Skeletal muscle satellite cell (primary cell): ENCODE data around the gene HMMR.
"Not testable (repeated sequence)": the region's sequence is repeated elsewhere in the genome, so short reads cannot be mapped to it uniquely, and the experiment has no call there.

Experiments
- H3K27me3 ChIP-seq: 2 replicates; pipeline ENCODE4 v1.7.0; 2013; ENCODE audit warnings: low read length; ENCODE audit not compliant: control insufficient read depth, insufficient read depth
- H3K36me3 ChIP-seq: 2 replicates; pipeline ENCODE4 v1.7.0; 2013; ENCODE audit warnings: mild to moderate bottlenecking, control low read depth, low read length; ENCODE audit not compliant: insufficient read depth
- H3K4me1 ChIP-seq: 2 replicates; pipeline ENCODE4 v1.7.0; 2013; ENCODE audit warnings: low read length; ENCODE audit not compliant: control insufficient read depth, insufficient read depth
- H3K4me2 ChIP-seq: 2 replicates; pipeline ENCODE4 v1.7.0; 2013; ENCODE audit warnings: mild to moderate bottlenecking, low read length
- H3K4me3 ChIP-seq: 2 replicates; pipeline ENCODE4 v1.7.0; 2013; ENCODE audit warnings: low read length
- H3K9ac ChIP-seq: 2 replicates; pipeline ENCODE4 v1.7.0; 2013; ENCODE audit warnings: mild to moderate bottlenecking, low read depth, low read length, moderate library complexity
- H3K9me3 ChIP-seq: replicated peaks from 2 replicates; pipeline ENCODE4 v1.7.0; 2013; ENCODE audit warnings: mild to moderate bottlenecking, control low read depth, low read length

Gene HMMR

GRCh38 chr5:163444526-163444925, 15.9 kb upstream of the HMMR start:
- peaks cover 6% of the 10 kb centered on the region for H3K4me1 ChIP-seq
- H3K4me3 ChIP-seq: no peak overlapping the region
- no peaks in the 10 kb centered on the region for H3K27me3 ChIP-seq
- H3K4me2 ChIP-seq: no peak overlapping the region
- H3K9ac ChIP-seq: no peak overlapping the region
- H3K9me3 ChIP-seq: no peaks in the 10 kb centered on the region
- H3K36me3 ChIP-seq: peaks cover 85% of the 10 kb centered on the region

GRCh38 chr5:163445345-163445744, 15.1 kb upstream of the HMMR start:
- peaks cover 79% of the 10 kb centered on the region for H3K36me3 ChIP-seq
- H3K4me2 ChIP-seq: no peak overlapping the region
- H3K4me3 ChIP-seq: no peak overlapping the region
- H3K9ac ChIP-seq: no peak overlapping the region
- H3K27me3 ChIP-seq: no peaks in the 10 kb centered on the region
- no peaks in the 10 kb centered on the region for H3K9me3 ChIP-seq
- H3K4me1 ChIP-seq: no peaks in the 10 kb centered on the region

- Histone ChIP-seq H3K27me3 (no peaks in the 10 kb centered on the region), H3K4me1 (no peaks in the 10 kb centered on the region), H3K4me3 (no peak overlapping the region), H3K36me3 (peaks cover 71% of the 10 kb centered on the region), H3K9me3 (no peaks in the 10 kb centered on the region), H3K9ac (no peak overlapping the region), H3K4me2 (no peak overlapping the region)
These were observed 13.2 kb upstream of the HMMR start for GRCh38 chr5:163447191-163447590.

GRCh38 chr5:163447875-163448274, 12.6 kb upstream of the HMMR start:
- Histone ChIP-seq H3K27me3 (no peaks in the 10 kb centered on the region), H3K9me3 (no peaks in the 10 kb centered on the region), H3K4me3 (no peak overlapping the region), H3K36me3 (peaks cover 67% of the 10 kb centered on the region), H3K4me2 (no peak overlapping the region), H3K9ac (no peak overlapping the region), H3K4me1 (no peaks in the 10 kb centered on the region)

DNA sequence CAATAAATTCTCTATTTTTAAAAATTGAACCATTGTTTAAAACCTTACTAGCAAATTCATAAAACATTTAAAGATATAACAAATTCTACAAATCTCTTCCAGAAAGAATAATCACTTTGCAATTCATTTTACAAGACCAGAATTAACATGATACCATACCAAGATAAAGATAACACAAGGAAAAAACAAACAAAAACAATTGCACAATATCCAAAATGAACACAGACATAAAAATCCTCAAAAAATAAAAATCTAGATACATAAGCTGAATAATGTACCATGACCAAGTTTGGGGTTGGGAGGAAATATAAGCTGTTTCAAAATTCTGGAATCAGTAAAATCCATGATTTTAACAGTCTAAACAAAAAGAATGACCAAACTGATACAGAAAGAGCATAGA, 11.9 kb upstream of the HMMR start:
- Histone ChIP-seq H3K9me3 (no peaks in the 10 kb centered on the region), H3K4me2 (no peak overlapping the region), H3K4me1 (no peaks in the 10 kb centered on the region), H3K9ac (no peak overlapping the region), H3K27me3 (no peaks in the 10 kb centered on the region), H3K36me3 (peaks cover 66% of the 10 kb centered on the region), H3K4me3 (no peak overlapping the region)

- Histone ChIP-seq H3K4me2 (no peak overlapping the region), H3K27me3 (no peaks in the 10 kb centered on the region), H3K9ac (no peak overlapping the region), H3K36me3 (peaks cover 45% of the 10 kb centered on the region), H3K9me3 (no peaks in the 10 kb centered on the region), H3K4me3 (no peak overlapping the region), H3K4me1 (no peaks in the 10 kb centered on the region)
These were observed 8.9 kb upstream of the HMMR start for GRCh38 chr5:163451489-163451888.

GRCh38 chr5:163453705-163454104, 6.7 kb upstream of the HMMR start:
- Histone ChIP-seq H3K9me3 (no peaks in the 10 kb centered on the region), H3K4me1 (peaks cover 4% of the 10 kb centered on the region), H3K36me3 (peaks cover 28% of the 10 kb centered on the region), H3K4me3 (no peak overlapping the region), H3K9ac (no peak overlapping the region), H3K27me3 (no peaks in the 10 kb centered on the region), H3K4me2 (no peak overlapping the region)

DNA sequence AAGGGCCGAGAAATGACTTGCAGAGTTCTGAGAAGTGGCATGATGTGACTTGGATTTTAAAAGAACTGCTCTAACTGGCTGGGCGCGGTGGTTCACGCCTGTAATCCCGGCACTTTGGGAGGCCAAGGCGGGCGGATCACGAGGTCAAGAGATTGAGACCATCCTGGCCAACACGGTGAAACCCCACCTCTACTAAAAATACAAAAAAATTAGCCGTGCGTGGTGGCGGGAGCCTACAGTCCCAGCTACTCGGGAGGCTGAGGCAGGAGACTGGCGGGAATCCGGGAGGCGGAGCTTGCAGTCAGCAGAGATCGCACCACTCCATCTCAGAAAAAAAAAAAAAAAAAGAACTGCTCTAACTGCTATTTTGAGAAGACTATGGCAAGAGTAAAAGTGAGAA, 5.0 kb upstream of the HMMR start:
- H3K4me3 ChIP-seq, H3K9ac ChIP-seq, H3K4me1 ChIP-seq, H3K9me3 ChIP-seq, H3K27me3 ChIP-seq, H3K4me2 ChIP-seq: not testable (repeated sequence)
- peaks cover 22% of the 10 kb centered on the region for H3K36me3 ChIP-seq

DNA sequence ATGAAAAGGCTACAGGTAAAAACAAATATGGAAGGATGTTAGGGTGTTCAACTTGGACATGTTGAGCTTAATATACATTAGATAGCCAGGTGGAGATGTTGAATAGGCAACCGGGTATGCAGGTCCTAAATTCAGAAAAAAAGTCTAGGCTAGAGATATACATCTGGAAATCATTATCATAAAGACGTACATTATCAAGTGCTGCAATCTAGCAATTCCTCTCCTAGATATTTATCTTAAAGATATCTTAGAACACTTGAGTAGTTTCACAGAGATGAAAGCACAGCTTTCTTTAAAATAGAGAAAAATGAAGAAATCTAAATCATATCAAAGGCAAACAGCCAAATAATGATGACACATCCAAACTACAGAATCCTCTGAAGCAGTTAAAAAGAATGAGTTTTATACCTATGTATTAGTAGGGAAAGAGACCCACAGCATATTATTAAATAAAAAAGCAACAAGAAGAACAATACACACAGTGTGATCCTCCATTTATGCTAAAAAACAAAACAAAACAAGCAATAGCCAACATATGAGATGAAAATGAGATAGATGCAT, 4.3 kb upstream of the HMMR start:
- no peak overlapping the region for H3K4me2 ChIP-seq
- H3K9me3 ChIP-seq: no peaks in the 10 kb centered on the region

GRCh38 chr5:163456840-163457239, 3.6 kb upstream of the HMMR start:
- H3K9ac ChIP-seq: no peak overlapping the region
- peaks cover 7% of the 10 kb centered on the region for H3K4me1 ChIP-seq
- H3K27me3 ChIP-seq: no peaks in the 10 kb centered on the region

More for the DNA sequence above, 4.3 kb upstream of the HMMR start:
- peaks cover 7% of the 10 kb centered on the region for H3K4me1 ChIP-seq
- peaks cover 15% of the 10 kb centered on the region for H3K36me3 ChIP-seq
- no peak overlapping the region for H3K9ac ChIP-seq
- H3K27me3 ChIP-seq: no peaks in the 10 kb centered on the region
- H3K4me3 ChIP-seq: no peak overlapping the region

GRCh38 chr5:163458778-163459385, 1.6 kb upstream of the HMMR start:
- H3K9ac ChIP-seq: peak overlapping the region; percentile 85

More at GRCh38 chr5:163456840-163457239, 3.6 kb upstream of the HMMR start:
- Histone ChIP-seq H3K4me3 (no peak overlapping the region), H3K9me3 (no peaks in the 10 kb centered on the region), H3K36me3 (peaks cover 14% of the 10 kb centered on the region), H3K4me2 (no peak overlapping the region)

DNA sequence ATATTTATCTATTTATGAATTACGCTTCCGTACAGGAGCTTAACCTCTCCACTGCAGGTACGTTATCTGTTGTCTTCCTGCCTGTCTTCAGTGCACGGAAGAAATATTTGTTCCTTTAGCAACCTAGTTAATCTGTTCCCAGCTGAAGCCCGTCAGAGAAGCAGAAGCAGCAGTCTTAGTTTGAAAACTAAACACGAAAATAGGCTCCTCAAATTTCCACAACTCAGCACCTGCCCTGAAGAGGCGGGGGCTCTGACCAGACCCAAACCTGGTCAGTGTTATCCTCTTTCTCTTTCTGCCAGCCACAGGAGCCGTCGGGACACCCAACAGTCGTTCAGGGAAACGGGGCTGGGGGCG, 992 bp upstream of the HMMR start:
- Histone ChIP-seq H3K9me3 (no peaks in the 10 kb centered on the region), H3K36me3 (peaks cover 4% of the 10 kb centered on the region), H3K4me1 (peaks cover 26% of the 10 kb centered on the region)

More at GRCh38 chr5:163458778-163459385, 1.6 kb upstream of the HMMR start:
- Histone ChIP-seq H3K4me2 (peak overlapping the region; percentile 73), H3K4me3 (peak overlapping the region; percentile 74), H3K4me1 (peaks cover 26% of the 10 kb centered on the region), H3K9me3 (no peaks in the 10 kb centered on the region), H3K36me3 (peaks cover 6% of the 10 kb centered on the region), H3K27me3 (no peaks in the 10 kb centered on the region)

More for the DNA sequence above, 992 bp upstream of the HMMR start:
- H3K9ac ChIP-seq: peak overlapping the region; percentile 85
- H3K27me3 ChIP-seq: no peaks in the 10 kb centered on the region
- H3K4me3 ChIP-seq: peak overlapping the region; percentile 74
- H3K4me2 ChIP-seq: peak overlapping the region; percentile 73
